Measurements from ENCODE around the gene UBE2J1.

GRCh38 chr6:89301586-89302194 lies 50.8 kb downstream of the UBE2J1 start:
- TF ChIP-seq, protein P1, sequence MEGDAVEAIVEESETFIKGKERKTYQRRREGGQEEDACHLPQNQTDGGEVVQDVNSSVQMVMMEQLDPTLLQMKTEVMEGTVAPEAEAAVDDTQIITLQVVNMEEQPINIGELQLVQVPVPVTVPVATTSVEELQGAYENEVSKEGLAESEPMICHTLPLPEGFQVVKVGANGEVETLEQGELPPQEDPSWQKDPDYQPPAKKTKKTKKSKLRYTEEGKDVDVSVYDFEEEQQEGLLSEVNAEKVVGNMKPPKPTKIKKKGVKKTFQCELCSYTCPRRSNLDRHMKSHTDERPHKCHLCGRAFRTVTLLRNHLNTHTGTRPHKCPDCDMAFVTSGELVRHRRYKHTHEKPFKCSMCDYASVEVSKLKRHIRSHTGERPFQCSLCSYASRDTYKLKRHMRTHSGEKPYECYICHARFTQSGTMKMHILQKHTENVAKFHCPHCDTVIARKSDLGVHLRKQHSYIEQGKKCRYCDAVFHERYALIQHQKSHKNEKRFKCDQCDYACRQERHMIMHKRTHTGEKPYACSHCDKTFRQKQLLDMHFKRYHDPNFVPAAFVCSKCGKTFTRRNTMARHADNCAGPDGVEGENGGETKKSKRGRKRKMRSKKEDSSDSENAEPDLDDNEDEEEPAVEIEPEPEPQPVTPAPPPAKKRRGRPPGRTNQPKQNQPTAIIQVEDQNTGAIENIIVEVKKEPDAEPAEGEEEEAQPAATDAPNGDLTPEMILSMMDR (IDR thresholded peaks at IDR 0.05), result no peak
- TF ChIP-seq POLR2A (IDR thresholded peaks at IDR 0.05), result no peak

Measured in heart left ventricle (tissue), 13 donors.